ENCODE measurements around the gene VAT1L.

Gene VAT1L

GRCh38 chr16:78002915-78003538, 214.7 kb downstream of the VAT1L start:
- DNase-seq, result peak; percentile 59

- DNase-seq, result no peak
Observed at GRCh38 chr16:78004517-78004916, 216.2 kb downstream of the VAT1L start.

GRCh38 chr16:78005881-78006280, 217.5 kb downstream of the VAT1L start:
- no peak for DNase-seq

GRCh38 chr16:78007121-78007520, 218.8 kb downstream of the VAT1L start:
- DNase-seq, result no peak

GRCh38 chr16:78022347-78023060, 234.1 kb downstream of the VAT1L start, which contains the start of gene CLEC3A:
Gene CLEC3A, plus strand, starts transcription at chr16:78022548. Its CDS starts 79 bp downstream, at chr16:78022627.
- no peak for DNase-seq

GRCh38 chr16:78024159-78024558, 235.8 kb downstream of the VAT1L start:
- no peak for DNase-seq

GRCh38 chr16:78025631-78026030, 237.3 kb downstream of the VAT1L start:
- DNase-seq, result no peak

GRCh38 chr16:78028018-78028417, 239.7 kb downstream of the VAT1L start:
- no peak for DNase-seq
